Mucosa of rectum (tissue), 2 donors: ENCODE measurements around the gene NBPF9.
A peak's percentile ranks its signal among the peaks of the same experiment; 100 is the strongest.
"Not testable (repeated sequence)": the region's sequence is repeated elsewhere in the genome, so short reads cannot be mapped to it uniquely, and the experiment has no call there.

Experiments used
- H3K27ac ChIP-seq, 2 donors: one replicate each; pipeline ENCODE4 v1.7.0; 2013; ENCODE audit warnings: inconsistent platforms in 2 of 2, low read depth in 2 of 2, low read length in 2 of 2
- H3K27me3 ChIP-seq, 2 donors: one replicate each; pipeline ENCODE4 v1.7.0; 2013; ENCODE audit warnings: low read length in 2 of 2; ENCODE audit not compliant: control insufficient read depth in 2 of 2, insufficient read depth in 2 of 2
- H3K36me3 ChIP-seq, 2 donors: one replicate each; pipeline ENCODE4 v1.7.0; 2013; ENCODE audit warnings: low read length in 2 of 2; ENCODE audit not compliant: control insufficient read depth in 2 of 2, insufficient read depth in 2 of 2
- H3K4me1 ChIP-seq, 2 donors: one replicate each; pipeline ENCODE4 v1.7.0; 2013; ENCODE audit warnings: low read length in 2 of 2, mild to moderate bottlenecking in 1 of 2; ENCODE audit not compliant: control insufficient read depth in 2 of 2, insufficient read depth in 2 of 2
- H3K4me3 ChIP-seq, 2 donors: one replicate each; pipeline ENCODE4 v1.7.0; 2013; ENCODE audit warnings: low read length in 2 of 2
- H3K9ac ChIP-seq, 2 donors: one replicate each; pipeline ENCODE4 v1.7.0; 2013; ENCODE audit warnings: low read length in 2 of 2, low read depth in 1 of 2, mild to moderate bottlenecking in 1 of 2
- H3K9me3 ChIP-seq, 2 donors: one replicate each; pipeline ENCODE4 v1.7.0; 2013; ENCODE audit warnings: low read length in 2 of 2; ENCODE audit not compliant: control insufficient read depth in 2 of 2
- donor health status: healthy.
- donor health status: Normal muscosa, but diverticular disease.

Gene NBPF9

DNA sequence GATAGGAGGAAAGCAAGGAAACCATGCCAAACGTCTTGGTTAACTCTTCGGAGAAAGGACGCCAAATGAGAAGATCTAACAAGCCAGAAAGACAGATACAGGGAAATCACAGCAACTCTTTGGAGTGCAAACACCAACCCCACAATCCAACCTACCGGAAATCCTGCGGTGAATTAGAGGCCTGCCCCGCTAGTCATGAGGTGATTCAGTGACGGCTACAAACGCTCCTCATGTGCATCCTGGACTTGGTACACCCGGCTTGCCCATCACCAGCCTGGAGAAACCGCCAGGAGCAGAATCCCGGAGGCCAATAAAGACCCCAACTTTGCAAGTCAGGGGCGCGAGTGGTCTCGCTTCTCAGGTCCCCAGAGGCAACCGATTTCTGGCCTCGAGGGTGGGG, 777 bp downstream of the NBPF9 start:
- not testable (repeated sequence) for H3K4me1 ChIP-seq, H3K36me3 ChIP-seq, H3K27me3 ChIP-seq, H3K27ac ChIP-seq, H3K9ac ChIP-seq, H3K9me3 ChIP-seq
- peak overlapping the region in 1 of 2 donors; percentile 55 for H3K4me3 ChIP-seq

GRCh38 chr1:149098276-149098675, 5.1 kb downstream of the NBPF9 start:
- H3K27ac ChIP-seq, H3K9me3 ChIP-seq, H3K4me1 ChIP-seq, H3K36me3 ChIP-seq, H3K27me3 ChIP-seq, H3K9ac ChIP-seq, H3K4me3 ChIP-seq: not testable (repeated sequence)

DNA sequence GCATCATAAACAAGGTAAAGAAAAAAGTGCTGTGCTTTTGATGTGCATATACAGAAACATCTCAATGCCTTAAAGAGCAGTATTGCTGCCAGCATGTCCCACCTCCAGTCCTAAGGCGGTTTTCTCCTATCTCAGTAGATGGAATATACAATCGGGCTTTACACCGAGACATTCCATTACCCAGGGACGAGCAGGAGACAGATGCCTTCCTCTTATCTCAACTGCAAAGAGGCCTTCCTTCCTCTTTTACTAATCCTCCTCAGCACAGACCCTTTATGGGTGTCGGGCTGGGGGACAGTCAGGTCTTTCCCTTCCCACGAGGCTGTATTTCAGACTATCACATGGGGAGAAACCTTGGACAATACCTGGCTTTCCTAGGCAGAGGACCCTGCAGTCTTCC, 10.2 kb downstream of the NBPF9 start:
- not testable (repeated sequence) for H3K27me3 ChIP-seq, H3K36me3 ChIP-seq, H3K9ac ChIP-seq, H3K4me3 ChIP-seq, H3K4me1 ChIP-seq, H3K27ac ChIP-seq, H3K9me3 ChIP-seq

DNA sequence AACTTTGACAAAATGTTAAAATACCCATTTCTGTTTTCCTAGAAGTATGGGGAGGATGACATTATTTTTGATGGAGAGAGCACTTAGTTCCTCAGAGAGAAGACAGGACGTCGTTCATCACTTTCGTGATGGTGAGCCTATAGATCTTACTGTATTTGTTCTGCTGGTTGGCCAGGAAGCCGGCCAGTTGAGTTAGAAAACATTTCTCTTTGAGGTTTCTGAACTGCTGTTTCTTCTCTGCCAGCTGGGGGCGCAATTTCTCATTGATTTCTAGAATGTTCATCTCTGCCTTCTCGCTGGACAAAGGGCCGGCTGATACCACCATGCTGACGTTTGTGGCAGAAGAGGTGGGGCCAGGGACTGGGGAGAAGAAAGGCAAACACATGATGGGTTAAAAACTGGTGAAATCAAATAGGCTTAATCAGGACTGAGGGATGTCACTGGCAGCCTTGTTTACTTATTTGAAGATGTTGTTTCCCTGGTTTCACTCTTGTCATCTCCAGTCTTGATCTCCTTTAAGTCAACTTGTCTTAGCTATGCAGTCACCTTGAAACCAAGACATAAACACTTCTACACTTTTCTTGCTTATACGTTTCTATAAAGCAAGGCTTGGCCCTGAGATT, 27.7 kb downstream of the NBPF9 start:
- not testable (repeated sequence) for H3K36me3 ChIP-seq, H3K9me3 ChIP-seq, H3K27ac ChIP-seq, H3K4me1 ChIP-seq, H3K9ac ChIP-seq, H3K4me3 ChIP-seq, H3K27me3 ChIP-seq

DNA sequence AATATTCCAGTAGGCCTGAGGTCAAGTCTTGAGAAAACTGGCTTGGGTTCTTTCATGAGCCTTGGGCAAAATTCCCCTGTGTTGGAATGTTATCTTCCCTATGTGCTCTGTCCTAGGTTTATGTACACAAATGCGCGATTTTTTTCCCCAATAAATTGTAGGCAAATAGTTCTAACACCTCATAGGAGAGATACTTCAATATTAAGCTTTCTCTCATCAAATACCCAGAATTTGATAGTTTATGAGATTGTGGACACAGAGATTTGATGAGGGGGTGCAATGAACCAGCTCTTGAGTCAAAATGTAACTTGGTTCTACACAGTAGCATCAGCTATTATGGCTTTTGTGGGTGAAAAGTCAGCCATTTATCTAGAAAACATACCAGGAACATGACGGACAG, 38.7 kb downstream of the NBPF9 start:
- H3K4me1 ChIP-seq, H3K4me3 ChIP-seq, H3K9ac ChIP-seq, H3K9me3 ChIP-seq, H3K36me3 ChIP-seq, H3K27me3 ChIP-seq, H3K27ac ChIP-seq: not testable (repeated sequence)

DNA sequence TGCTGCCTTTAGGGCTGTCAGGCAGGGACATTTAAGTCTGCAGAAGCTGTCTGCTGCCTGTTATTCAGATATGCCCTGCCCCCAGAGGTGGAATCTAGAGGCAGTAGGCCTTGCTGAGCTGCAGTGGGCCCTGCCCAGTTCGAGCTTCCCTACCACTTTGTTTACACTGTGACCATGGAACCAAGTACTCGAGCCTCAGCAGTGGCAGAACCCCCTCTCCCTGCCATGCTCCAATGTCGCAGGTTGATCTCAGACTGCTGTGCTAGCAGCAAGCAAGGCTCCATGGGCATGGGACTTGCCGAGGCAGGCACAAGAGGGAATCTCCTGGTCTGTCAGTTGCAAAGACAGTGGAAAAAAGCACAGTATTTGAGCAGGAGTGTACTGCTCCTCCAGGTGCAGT, 60.3 kb downstream of the NBPF9 start:
- not testable (repeated sequence) for H3K27me3 ChIP-seq, H3K27ac ChIP-seq, H3K4me3 ChIP-seq, H3K9me3 ChIP-seq, H3K4me1 ChIP-seq, H3K36me3 ChIP-seq, H3K9ac ChIP-seq

GRCh38 chr1:149033916-149034315, 69.4 kb downstream of the NBPF9 start:
- not testable (repeated sequence) for H3K9me3 ChIP-seq, H3K27me3 ChIP-seq, H3K36me3 ChIP-seq, H3K4me3 ChIP-seq, H3K27ac ChIP-seq, H3K4me1 ChIP-seq, H3K9ac ChIP-seq

DNA sequence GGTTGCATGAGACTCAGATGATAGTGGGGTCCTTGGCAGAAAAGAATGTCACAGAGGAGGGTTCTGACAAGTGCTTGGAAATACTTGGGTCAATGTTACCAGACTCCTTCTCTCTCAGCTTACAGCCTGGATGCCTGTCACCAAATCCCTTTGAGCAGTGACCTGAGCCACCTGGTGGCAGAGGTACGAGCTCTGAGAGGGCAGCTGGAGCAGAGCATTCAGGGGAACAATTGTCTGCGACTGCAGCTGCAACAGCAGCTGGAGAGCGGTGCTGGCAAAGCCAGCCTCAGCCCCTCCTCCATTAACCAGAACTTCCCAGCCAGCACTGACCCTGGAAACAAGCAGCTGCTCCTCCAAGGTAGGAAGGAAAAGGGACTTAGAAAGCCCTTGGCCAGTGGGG, 79.0 kb downstream of the NBPF9 start:
- not testable (repeated sequence) for H3K27ac ChIP-seq, H3K9me3 ChIP-seq, H3K36me3 ChIP-seq, H3K27me3 ChIP-seq, H3K9ac ChIP-seq, H3K4me3 ChIP-seq, H3K4me1 ChIP-seq

DNA sequence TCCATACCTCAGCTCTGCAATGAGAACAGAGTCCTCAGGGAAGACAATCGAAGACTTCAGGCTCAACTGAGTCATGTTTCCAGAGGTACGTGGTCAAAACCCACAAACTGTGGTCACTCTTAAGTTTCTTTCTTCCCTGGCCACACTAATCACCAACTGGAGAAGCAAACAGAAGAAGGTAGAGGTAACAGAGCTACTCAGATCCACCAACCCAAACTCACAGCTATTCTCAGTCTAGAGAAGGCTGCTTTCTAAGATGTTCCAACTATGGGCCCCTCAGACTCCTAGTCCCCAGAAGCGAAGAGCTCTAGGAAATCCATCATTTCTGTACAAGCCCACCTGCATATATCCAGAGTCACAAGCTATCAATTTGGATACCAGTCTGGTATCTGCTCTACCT, 84.8 kb downstream of the NBPF9 start:
- H3K36me3 ChIP-seq, H3K4me1 ChIP-seq, H3K27me3 ChIP-seq, H3K4me3 ChIP-seq, H3K9me3 ChIP-seq, H3K27ac ChIP-seq, H3K9ac ChIP-seq: not testable (repeated sequence)

DNA sequence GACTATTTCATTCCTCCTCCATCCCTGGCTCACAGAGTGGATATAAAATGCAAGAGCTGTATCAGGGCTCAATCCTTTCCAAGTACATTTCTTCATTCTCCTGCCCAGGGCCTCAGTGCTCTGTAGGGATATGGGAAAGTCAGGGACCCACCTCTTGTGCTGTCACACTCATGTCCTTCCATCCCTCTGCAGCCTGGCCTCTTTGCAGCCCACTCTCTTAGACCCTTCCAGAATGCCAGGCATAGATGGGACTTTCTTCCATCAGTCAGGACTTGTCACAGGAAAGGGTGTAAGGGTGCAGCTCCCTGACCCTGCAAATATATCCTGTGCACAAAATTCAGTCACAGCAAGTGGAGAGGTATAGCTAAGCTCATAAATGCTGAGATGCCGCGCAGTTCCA, 86.7 kb downstream of the NBPF9 start:
- not testable (repeated sequence) for H3K9me3 ChIP-seq, H3K4me1 ChIP-seq, H3K27me3 ChIP-seq, H3K9ac ChIP-seq, H3K36me3 ChIP-seq, H3K27ac ChIP-seq, H3K4me3 ChIP-seq

DNA sequence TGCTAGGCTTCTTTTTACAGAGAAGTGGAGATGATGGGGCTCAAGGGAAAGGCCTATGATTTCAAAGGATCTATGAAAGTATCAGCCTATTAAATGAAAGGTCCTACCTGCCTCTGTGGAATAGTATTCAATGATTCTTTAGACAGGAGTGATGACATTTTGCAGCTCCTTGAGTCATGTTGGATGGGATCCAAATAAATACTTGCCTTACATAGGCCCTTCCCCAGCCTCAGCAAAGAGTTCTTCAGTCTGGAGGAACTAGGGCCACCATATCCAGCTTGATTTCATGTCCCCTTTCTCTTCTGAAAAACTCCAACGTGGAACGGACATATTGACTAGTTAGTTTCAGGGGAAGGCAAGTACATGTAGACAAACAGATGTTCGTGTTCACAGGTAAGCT, 87.8 kb downstream of the NBPF9 start:
- not testable (repeated sequence) for H3K27ac ChIP-seq

More for the DNA sequence above, 87.8 kb downstream of the NBPF9 start:
- H3K9ac ChIP-seq, H3K27me3 ChIP-seq, H3K4me1 ChIP-seq, H3K9me3 ChIP-seq, H3K4me3 ChIP-seq, H3K36me3 ChIP-seq: not testable (repeated sequence)
